Hypothalamus (tissue), 51 donors: Measurements from ENCODE around the gene GLP2R.
A peak's percentile ranks its signal among the peaks of the same experiment; 100 is the strongest.
"Not testable (repeated sequence)": the region's sequence is repeated elsewhere in the genome, so short reads cannot be mapped to it uniquely, and the experiment has no call there.

Source experiments
- DNase-seq, 51 donors: peaks; one replicate each; lab custom pipeline; 2025; lab: John Stamatoyannopoulos, UW

Gene GLP2R

GRCh38 chr17:9825641-9826150 lies at the start of gene GLP2R:
GLP2R (plus strand) TSS chr17:9825924; CDS start chr17:9826064, 140 bp downstream.
- DNase-seq: no peak

- no peak for DNase-seq
Measured at GRCh38 chr17:9776911-9777310, 48.8 kb upstream of the GLP2R start.

GRCh38 chr17:9780552-9780951 lies 45.2 kb upstream of the GLP2R start:
- DNase-seq: no peak

GRCh38 chr17:9783050-9783449 lies 42.7 kb upstream of the GLP2R start:
- DNase-seq: no peak

- DNase-seq: not testable (repeated sequence)
Measured at GRCh38 chr17:9783465-9783864, 42.3 kb upstream of the GLP2R start.

GRCh38 chr17:9784544-9784943 lies 41.2 kb upstream of the GLP2R start:
- no peak for DNase-seq

GRCh38 chr17:9788601-9789000 lies 37.1 kb upstream of the GLP2R start:
- no peak for DNase-seq

- DNase-seq: no peak
Measured at GRCh38 chr17:9790316-9790715, 35.4 kb upstream of the GLP2R start.

- DNase-seq: peak in 2 of 51 donors; percentile 2
Measured at GRCh38 chr17:9790889-9791876, 34.5 kb upstream of the GLP2R start, which contains the start of gene DHRS7C. DHRS7C (minus strand) TSS chr17:9791592; CDS start chr17:9791284, 308 bp downstream.

- DNase-seq: no peak
Measured at GRCh38 chr17:9792181-9792840, 33.4 kb upstream of the GLP2R start.

GRCh38 chr17:9798008-9798407 lies 27.7 kb upstream of the GLP2R start:
- DNase-seq: no peak

GRCh38 chr17:9798724-9799123 lies 27.0 kb upstream of the GLP2R start:
- DNase-seq: no peak

GRCh38 chr17:9801505-9801904 lies 24.2 kb upstream of the GLP2R start:
- no peak for DNase-seq

- DNase-seq: no peak
Measured at GRCh38 chr17:9802294-9802693, 23.4 kb upstream of the GLP2R start.

GRCh38 chr17:9802697-9803096 lies 23.0 kb upstream of the GLP2R start:
- DNase-seq: no peak

- no peak for DNase-seq
Measured at GRCh38 chr17:9805769-9806168, 20.0 kb upstream of the GLP2R start.

- no peak for DNase-seq
Measured at GRCh38 chr17:9806699-9807098, 19.0 kb upstream of the GLP2R start.

- DNase-seq: no peak
Measured at GRCh38 chr17:9809409-9809808, 16.3 kb upstream of the GLP2R start.

GRCh38 chr17:9810100-9810949 lies 15.4 kb upstream of the GLP2R start:
- DNase-seq: no peak

GRCh38 chr17:9811086-9811485 lies 14.6 kb upstream of the GLP2R start:
- DNase-seq: no peak

GRCh38 chr17:9811537-9811936 lies 14.2 kb upstream of the GLP2R start:
- no peak for DNase-seq
